ENCODE results near the gene SLC4A1. TPM values are rescaled to one million over a fixed set of nuclear protein-coding genes. Genes with fewer than 3 reads are reported as not detected.

The SLC4A1 gene
- total and polyA plus RNA-seq, 2 of the 13 experiments (the other 11 are each of a cell fraction or from before 2014, with no cell fraction given), result not detected

- TF ChIP-seq ZBTB10 (CRISPR knock-in tag; IDR thresholded peaks at IDR 0.05; ENCODE audit: borderline replicate concordance) (peak; percentile 75; the same call in 1 of the 2 replicates), ZNF850 (CRISPR knock-in tag; conservative IDR thresholded peaks at IDR 0.05) (no peak), NFE2 (CRISPR knock-in tag; IDR thresholded peaks at IDR 0.05) (no peak), NFYC (CRISPR knock-in tag; IDR thresholded peaks at IDR 0.05) (peak; percentile 58), NFAT5 (CRISPR knock-in tag; IDR thresholded peaks at IDR 0.05) (peak; percentile 61; the same call in 1 of the 2 replicates), CHD2 (IDR thresholded peaks at IDR 0.05; ENCODE audit: low read depth, low read length) (no peak), MED13 (CRISPR knock-in tag; IDR thresholded peaks at IDR 0.05) (peak; percentile 35; the same call in 1 of the 2 replicates), SALL1 (CRISPR knock-in tag; IDR thresholded peaks at IDR 0.05) (no peak; the same call in 1 of the 2 replicates), ZBTB39 (CRISPR knock-in tag; IDR thresholded peaks at IDR 0.05) (no peak), NBN (conservative IDR thresholded peaks at IDR 0.05) (no peak), ELF4 (CRISPR knock-in tag; IDR thresholded peaks at IDR 0.05; ENCODE audit: borderline replicate concordance) (no peak), AKAP8 (CRISPR knock-in tag; IDR thresholded peaks at IDR 0.05) (peak; percentile 74), GFI1 (CRISPR knock-in tag; IDR thresholded peaks at IDR 0.05; ENCODE audit: borderline replicate concordance) (no peak; the same call in 1 of the 2 replicates), TEAD3 (CRISPR knock-in tag; optimal IDR thresholded peaks at IDR 0.05; ENCODE audit: borderline replicate concordance) (no peak), CBX1 (IDR thresholded peaks at IDR 0.05; ENCODE audit: low read depth) (peak; percentile 57), NCOA5 (CRISPR knock-in tag; IDR thresholded peaks at IDR 0.05) (no peak), ZNF232 (CRISPR knock-in tag; IDR thresholded peaks at IDR 0.05; ENCODE audit: borderline replicate concordance) (peak; percentile 76; the same call in 1 of the 2 replicates), AGO1 (IDR thresholded peaks at IDR 0.05; ENCODE audit: low read depth, low read length, poor library complexity, severe bottlenecking) (peak; percentile 88), MIER2 (CRISPR knock-in tag; IDR thresholded peaks at IDR 0.05) (peak; percentile 8; the same call in 1 of the 2 replicates), ZNF256 (CRISPR knock-in tag; conservative IDR thresholded peaks at IDR 0.05) (no peak), KDM4B (CRISPR knock-in tag; IDR thresholded peaks at IDR 0.05) (0 out of 2 replicates have a peak, but pooled peaks have one; percentile 16)
Measured at GRCh38 chr17:44222112-44222869, 45.6 kb downstream of the SLC4A1 start (continued).
